Measurements from ENCODE around the gene USP24. TPM values are rescaled to one million over a fixed set of nuclear protein-coding genes. Genes with fewer than 3 reads are reported as not detected.

The USP24 gene
- total and polyA plus RNA-seq, 2 donors (not counting 3 experiments of a cell fraction or from before 2014, with no cell fraction given) = 8.2 to 30.0 TPM

DNA sequence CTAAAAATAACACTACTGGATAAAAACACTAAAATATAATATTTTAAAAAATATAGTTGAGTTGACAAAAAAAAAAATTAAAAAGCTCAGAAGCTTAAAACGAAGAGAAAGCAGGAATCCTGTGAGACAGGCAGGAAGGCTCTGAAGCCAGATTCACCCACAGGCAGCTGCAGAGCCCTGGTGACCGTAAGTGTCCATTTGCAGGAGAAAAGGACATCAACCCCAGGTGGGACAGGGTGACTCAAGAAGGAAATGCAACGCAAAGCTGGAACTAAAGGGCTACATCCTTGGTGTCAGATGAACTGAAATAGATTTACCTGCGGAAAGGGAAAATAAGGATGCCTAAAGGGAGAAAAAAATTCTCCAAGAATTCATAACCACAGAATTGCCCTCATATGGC, 46.8 kb downstream of the USP24 start:
- Histone ChIP-seq H3K36me3 (ENCODE audit: control insufficient read depth in 2 of 2, extremely low read depth in 1 of 2, insufficient read depth in 2 of 2, low read length in 2 of 2) (peaks cover 0 to 11% of the 10 kb centered on the region in 2 experiments), H3K9me1 (replicated peaks; ENCODE audit: control insufficient read depth, extremely low read depth, insufficient read depth, low read length) (no peaks in the 10 kb centered on the region), H3K9ac (replicated peaks; ENCODE audit: extremely low read depth, insufficient read depth, low read length) (no peak overlapping the region), H3K27me3 (ENCODE audit: control insufficient read depth in 2 of 2, insufficient read depth in 2 of 2, low read length in 2 of 2) (no peaks in the 10 kb centered on the region), H2AFZ (ENCODE audit: low read depth, low read length) (no peak overlapping the region), H3K4me2 (ENCODE audit: insufficient read depth, low read length) (no peak overlapping the region), H3K4me3 (replicated peaks in 1 of 3; ENCODE audit: insufficient read depth in 1 of 3, low read depth in 1 of 3, low read length in 3 of 3) (no peak overlapping the region), H3K9me3 (replicated peaks; ENCODE audit: control insufficient read depth, insufficient read depth, low read length) (no peaks in the 10 kb centered on the region), H3K79me2 (ENCODE audit: control insufficient read depth, insufficient read depth, low read length) (no peaks in the 10 kb centered on the region), H3K4me1 (ENCODE audit: control insufficient read depth, extremely low read depth, insufficient read depth, low read length) (no peaks in the 10 kb centered on the region), H3K27ac (ENCODE audit: insufficient read depth, low read depth, low read length) (no peak overlapping the region), H4K20me1 (replicated peaks; ENCODE audit: control insufficient read depth, extremely low read depth, insufficient read depth, low read length) (no peaks in the 10 kb centered on the region)
- ChIA-PET CTCF (no interaction called here), POLR2A (no interaction called here)
- intact Hi-C loops (cut with micrococcal nuclease) = no loop called here
- TF ChIP-seq MYC (IDR thresholded peaks at IDR 0.05; ENCODE audit: low read depth, low read length) = no peak
- TF ChIP-seq POLR2A (IDR thresholded peaks at IDR 0.05; ENCODE audit: low read depth, low read length) = no peak
- TF ChIP-seq, protein P1, sequence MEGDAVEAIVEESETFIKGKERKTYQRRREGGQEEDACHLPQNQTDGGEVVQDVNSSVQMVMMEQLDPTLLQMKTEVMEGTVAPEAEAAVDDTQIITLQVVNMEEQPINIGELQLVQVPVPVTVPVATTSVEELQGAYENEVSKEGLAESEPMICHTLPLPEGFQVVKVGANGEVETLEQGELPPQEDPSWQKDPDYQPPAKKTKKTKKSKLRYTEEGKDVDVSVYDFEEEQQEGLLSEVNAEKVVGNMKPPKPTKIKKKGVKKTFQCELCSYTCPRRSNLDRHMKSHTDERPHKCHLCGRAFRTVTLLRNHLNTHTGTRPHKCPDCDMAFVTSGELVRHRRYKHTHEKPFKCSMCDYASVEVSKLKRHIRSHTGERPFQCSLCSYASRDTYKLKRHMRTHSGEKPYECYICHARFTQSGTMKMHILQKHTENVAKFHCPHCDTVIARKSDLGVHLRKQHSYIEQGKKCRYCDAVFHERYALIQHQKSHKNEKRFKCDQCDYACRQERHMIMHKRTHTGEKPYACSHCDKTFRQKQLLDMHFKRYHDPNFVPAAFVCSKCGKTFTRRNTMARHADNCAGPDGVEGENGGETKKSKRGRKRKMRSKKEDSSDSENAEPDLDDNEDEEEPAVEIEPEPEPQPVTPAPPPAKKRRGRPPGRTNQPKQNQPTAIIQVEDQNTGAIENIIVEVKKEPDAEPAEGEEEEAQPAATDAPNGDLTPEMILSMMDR (IDR thresholded peaks at IDR 0.05; ENCODE audit: extremely low read depth in 1 of 2, insufficient read depth in 1 of 2, low read depth in 1 of 2, low read length in 2 of 2) = no peak
- no peak for TF ChIP-seq JUN (IDR thresholded peaks at IDR 0.05; ENCODE audit: borderline replicate concordance, insufficient read depth, insufficient read length, low read depth)
- TF ChIP-seq EZH2 (IDR thresholded peaks at IDR 0.05; ENCODE audit: borderline replicate concordance, low read depth, low read length, severe bottlenecking) = no peak
- TF ChIP-seq POLR2AphosphoS5 (IDR thresholded peaks at IDR 0.05; ENCODE audit: insufficient read depth, low read depth, low read length) = no peak
- TF ChIP-seq, protein P2, sequence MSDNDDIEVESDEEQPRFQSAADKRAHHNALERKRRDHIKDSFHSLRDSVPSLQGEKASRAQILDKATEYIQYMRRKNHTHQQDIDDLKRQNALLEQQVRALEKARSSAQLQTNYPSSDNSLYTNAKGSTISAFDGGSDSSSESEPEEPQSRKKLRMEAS (IDR thresholded peaks at IDR 0.05; ENCODE audit: insufficient read depth, insufficient read length) = no peak
- no peak for TF ChIP-seq GATA2 (IDR thresholded peaks at IDR 0.05; ENCODE audit: insufficient read depth, insufficient read length, low read depth, low read length)
- no peak for TF ChIP-seq FOS (IDR thresholded peaks at IDR 0.05; ENCODE audit: borderline replicate concordance, insufficient read depth, low read length)
- no peak for FAIRE-seq
- no peak for DNase-seq (ENCODE audit: low read depth, low spot score)
- no TSS peak for BruUV-seq (replicated peaks)
- dilution Hi-C loops (cut with MboI; ENCODE audit: extremely low pct_ligation_motif_present, low sequenced_read_pairs) = no loop called here

All from endothelial cell of umbilical vein (primary cell).